ENCODE measurements around the gene RPH3AL. TPM values are rescaled to one million over a fixed set of nuclear protein-coding genes. Genes with fewer than 3 reads are reported as not detected.

Gene RPH3AL
- total and polyA plus RNA-seq, 4 donors, result 1.6 to 18.1 (median 8.0) TPM

Other genes with a start within 250 kb of the RPH3AL start
- not detected for gene SCGB1C2, start 215.2 kb downstream of the RPH3AL start, total RNA-seq
- gene SCGB1C2, start 215.2 kb downstream of the RPH3AL start, polyA plus RNA-seq, result not detected
- gene DOC2B, start 171.2 kb downstream of the RPH3AL start, total RNA-seq, result 10 to 100 TPM; 16.3 to 35.3 TPM
- gene DOC2B, start 171.2 kb downstream of the RPH3AL start, polyA plus RNA-seq, result under 1 TPM; 0.13 to 0.15 TPM
- gene RFLNB, start 93.1 kb upstream of the RPH3AL start, total RNA-seq, result 10 to 100 TPM; 13.3 to 24.7 TPM
- gene RFLNB, start 93.1 kb upstream of the RPH3AL start, polyA plus RNA-seq, result 10 to 100 TPM in 1 of 2 donors, 1 to 10 TPM in 1; 5.7 to 20.2 TPM

Data from aorta (tissue), 4 donors.